GM19468 (cell line): ENCODE measurements around the gene ADGRD1.

Experiments used
- ATAC-seq: cut with Tn5 transposase; IDR thresholded peaks from one replicate; pipeline ENCODE4 v1.9.1; 2021; ENCODE audit warnings: mild to moderate bottlenecking, moderate library complexity, moderate number of reproducible peaks; ENCODE audit not compliant: unreplicated experiment; ENCODE audit errors: extremely low read depth

The ADGRD1 gene

DNA sequence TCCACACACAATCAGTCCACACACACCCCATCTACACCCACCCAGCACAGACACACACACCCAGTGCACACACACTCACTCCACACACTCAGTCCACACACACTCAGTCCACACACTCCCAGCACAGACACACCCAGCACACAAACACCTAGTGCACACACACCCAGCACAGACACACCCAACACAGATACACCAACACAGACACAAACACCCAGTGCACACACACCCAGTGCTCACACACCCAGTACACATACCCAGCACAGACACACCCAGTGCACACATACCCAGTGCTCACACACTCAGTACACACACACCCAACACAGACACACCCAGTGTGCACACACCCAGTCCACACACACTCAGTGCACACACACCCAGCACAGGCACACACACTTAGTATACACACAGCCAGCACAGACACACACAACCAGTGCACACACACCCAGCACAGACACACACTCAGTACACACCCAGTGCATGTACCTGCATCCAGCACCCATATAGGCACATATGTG is 63.8 kb downstream of the ADGRD1 start:
- no peak for ATAC-seq

DNA sequence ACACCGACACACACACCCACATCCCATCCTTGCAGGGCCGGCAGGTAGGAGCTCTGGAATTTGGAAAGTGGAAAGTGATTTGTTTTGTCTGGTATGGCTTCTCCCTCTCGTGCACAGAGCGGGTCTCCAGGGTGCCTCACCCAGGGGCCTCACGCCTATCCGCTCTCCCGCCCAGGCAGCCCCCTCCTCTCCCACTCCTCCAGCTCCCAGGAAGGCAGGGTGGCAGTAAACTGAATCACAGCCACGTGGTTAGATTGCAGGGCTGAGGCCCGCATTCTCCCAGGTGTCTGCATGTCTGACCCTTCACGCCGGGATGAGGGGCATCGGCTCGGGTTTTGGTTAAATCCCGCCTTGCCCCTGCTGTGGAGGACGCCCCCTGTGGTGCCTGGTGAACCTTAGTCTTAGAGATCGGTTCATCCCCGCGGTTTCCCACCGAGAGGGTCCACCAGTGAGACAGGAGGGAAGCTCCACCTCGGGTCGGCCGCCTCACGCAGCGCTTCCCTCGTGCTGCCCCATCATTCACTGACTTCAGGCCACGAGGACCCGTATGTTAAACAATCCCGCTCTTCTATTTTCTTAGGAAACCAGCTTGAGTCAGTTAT is 64.4 kb downstream of the ADGRD1 start:
- no peak for ATAC-seq

DNA sequence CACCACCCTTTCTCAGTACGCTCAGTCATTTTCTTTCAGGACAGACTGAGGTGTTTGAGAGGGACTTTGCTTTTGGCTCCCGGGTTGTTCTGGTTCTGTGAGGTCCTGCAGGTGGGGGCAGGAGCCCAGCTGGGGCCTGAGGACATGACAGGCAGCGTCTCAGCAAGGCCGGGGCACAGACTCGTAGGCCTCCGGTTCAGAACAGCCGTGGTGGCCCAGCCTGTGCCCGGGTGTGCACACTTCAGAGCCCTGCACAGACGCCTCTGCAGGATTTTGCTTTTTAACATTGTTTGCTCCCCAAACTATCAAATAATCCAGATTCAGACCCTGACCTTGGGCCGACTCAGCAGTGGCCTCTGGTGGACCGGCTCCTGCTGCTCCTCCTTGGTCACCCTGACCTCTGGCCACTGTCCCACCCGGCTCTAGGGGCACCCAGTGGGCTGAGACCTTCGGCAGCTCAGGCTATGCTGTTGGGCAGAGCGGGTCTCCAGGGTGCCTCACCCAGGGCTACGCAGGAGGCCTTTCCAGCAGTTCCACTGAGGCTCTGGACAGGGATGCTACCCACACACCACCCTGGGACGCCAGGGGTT is 65.2 kb downstream of the ADGRD1 start:
- no peak for ATAC-seq

DNA sequence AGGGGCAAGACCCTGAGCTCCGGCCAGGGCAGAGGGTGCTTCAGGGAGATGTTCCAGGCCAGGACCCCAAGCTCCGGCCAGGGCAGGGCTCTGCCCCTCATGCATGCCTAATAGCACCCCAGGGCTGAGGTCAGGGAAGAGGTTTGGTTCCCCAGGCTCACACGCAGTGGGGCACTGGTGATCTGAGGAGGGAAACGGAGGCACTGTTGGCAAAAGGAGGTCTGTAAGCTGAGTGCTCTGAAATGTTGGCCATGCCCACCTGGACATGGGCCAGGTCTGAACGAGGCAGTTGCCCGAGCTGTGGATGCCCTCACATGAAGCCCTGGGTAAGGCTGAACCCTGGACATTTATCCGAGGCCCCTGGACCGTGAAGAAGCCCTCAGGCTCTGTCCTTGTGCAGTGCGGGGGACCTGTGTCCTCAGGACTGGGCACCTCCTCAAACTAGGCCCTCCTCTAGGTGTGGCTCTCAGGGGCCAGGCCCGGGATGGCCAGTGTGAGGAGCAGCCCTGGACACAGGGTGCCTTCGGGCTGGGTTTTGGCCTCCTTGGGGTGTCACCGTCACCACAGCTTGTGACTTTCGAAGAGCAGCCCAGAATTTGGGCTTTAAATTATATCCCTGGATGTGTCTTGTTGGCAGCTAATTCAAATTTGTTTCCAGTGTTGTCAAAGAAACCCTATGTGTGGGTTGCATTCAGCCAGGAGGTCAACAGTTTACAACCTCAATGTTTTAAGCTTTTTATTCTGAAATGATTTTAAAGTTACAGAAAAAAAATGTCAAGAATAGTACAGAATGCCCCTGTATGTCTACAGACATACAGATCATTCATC is 66.8 kb downstream of the ADGRD1 start:
- no peak for ATAC-seq

DNA sequence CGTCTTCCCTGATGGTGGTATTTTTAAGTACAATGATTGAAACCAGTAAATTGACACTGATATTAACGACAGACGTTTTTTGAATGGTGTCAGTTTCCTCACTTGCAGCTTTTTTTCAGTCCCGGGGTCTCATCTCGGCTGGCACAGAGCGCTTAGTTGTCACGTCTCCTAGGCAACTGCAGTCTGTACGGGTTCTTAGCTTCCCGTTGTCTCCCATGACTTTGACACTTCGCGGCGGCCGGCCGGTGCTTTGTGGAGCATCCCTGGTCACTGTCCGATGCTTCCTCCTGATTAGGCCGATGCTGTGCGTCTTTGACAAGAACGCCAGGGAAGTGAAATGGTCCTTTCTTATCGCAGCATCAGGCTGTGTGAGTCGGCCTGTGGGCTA is 67.4 kb downstream of the ADGRD1 start:
- ATAC-seq = no peak

DNA sequence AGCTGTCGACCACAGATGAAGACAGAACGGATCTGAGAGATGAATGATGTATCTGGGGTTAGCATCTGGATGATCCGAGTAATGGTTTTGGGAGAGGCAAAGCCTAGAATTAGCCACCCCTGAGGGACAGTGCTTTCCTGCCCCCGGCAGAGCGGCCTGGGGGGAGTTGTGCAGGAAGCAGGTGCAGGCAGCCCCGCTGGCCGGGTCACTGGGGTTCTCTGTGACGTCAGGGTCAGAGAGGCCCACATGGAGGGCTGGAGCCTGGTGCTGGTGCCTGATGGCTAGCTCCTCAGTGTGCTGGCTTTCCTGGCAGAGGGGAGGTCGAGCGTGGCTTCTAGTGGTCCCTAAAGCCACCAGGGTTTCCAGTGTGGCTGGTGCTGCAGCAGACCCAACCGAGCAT is 70.3 kb downstream of the ADGRD1 start:
- no peak for ATAC-seq

DNA sequence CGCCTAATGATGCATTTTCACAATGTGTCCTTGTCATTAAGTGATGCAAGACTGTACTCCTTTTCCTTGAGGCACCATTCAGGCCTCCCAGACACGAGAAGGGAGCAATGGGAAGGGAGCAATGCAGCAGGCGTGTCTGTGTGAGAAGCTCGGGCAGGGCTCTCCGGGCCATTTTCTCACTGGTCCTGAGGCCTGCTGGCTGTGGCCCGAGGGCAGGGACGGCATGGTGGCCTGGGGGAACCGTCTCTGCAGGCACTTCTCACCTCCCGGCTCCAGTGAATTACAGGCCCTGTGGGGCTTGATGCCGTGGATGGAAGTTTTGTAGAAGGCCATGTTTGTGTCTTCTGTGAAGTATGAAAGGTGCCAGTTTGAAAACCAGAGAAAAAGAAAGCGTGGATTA is 71.0 kb downstream of the ADGRD1 start:
- no peak for ATAC-seq

DNA sequence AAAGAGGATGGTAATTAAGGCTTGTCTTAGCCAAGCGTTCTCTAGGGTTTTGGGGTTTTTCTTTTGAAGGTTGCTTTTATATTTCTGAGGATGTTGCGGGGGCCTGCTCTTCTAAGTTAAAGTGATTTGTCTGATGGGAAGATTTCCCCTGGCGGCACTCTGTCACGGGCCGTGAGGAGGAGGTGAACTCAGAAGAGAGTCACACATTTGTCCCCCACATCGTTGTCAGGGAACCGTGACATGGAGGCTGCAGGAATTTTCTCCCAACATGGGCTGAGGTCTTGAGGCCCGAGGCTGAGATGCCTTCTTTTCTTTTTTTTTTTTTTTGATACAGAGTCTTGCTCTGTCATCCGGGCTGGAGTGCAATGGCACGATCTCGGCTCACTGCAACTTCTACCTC is 71.5 kb downstream of the ADGRD1 start:
- ATAC-seq = no peak

DNA sequence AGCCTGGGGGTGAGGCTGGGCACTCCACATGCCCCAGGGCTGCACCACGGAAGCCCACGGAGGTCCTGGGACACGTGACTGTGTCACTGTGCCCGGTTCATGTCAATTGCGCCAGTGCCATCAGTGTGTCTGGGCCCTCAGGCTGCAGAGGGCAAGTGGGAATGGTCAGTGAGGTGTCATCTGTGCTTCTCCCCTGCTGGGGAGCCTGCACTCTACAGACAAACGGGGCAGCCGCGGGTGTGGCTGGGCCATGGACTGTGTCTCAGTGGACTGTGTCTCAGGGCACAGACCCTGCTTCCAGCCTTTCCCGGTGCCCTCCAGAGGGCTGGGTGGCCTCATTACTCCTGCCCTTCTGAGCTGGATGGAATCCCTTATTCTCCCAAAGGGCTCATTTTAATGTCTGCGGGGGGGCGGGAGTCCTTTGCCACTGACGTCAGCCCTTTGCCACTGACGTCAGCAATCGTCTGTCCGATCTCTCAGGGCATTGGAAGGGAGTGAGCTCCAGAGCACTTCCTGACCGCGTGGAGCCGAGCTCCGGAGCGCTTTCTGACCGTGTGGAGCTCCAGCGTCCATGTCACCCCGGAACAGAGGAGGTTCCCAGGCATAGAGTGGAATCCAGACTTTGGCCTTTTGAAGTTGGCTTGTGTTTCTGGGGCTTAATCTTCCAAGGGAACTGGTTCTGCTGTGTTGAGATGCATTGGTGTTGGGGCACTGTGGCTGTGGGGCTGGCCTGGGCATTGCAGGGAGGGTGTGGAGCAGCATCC is 72.4 kb downstream of the ADGRD1 start:
- no peak for ATAC-seq

DNA sequence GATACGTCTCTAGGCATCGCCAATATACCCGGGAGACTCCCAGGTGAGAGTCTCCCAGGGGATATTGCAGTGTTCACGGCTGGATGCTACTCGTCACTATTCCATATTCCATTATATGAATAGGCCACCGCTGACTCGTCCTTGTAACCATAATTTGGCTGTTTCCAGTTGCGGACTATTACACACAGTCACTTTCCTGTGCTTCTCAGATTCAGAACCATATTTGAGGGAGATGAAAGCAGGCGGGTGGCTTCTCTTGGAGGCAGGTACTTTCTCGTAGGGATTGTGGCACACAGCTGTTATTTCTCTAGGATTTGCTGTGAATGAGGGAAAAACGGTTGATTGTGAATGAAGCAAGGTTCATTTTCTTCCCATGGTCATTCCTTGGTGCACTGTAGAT is 73.0 kb downstream of the ADGRD1 start:
- ATAC-seq = no peak

DNA sequence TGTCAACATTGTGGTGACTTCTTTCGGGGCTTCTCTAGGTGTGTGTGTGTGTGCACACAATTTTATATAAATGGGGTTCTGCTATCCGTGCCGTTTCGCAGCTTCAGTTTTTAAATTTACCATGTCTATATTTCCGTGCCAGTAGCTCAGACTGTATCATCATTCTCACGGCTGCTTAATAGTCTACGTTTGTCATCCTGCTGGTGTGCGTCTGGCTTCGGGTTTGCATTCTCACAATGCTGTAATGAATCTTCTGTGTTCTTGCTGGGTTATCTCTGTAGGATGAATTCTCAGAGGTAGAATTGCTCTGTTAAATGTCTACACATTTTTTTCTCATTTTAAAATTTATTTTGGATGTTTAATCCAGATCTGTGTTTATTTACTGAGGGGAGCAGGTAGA is 73.6 kb downstream of the ADGRD1 start:
- no peak for ATAC-seq

DNA sequence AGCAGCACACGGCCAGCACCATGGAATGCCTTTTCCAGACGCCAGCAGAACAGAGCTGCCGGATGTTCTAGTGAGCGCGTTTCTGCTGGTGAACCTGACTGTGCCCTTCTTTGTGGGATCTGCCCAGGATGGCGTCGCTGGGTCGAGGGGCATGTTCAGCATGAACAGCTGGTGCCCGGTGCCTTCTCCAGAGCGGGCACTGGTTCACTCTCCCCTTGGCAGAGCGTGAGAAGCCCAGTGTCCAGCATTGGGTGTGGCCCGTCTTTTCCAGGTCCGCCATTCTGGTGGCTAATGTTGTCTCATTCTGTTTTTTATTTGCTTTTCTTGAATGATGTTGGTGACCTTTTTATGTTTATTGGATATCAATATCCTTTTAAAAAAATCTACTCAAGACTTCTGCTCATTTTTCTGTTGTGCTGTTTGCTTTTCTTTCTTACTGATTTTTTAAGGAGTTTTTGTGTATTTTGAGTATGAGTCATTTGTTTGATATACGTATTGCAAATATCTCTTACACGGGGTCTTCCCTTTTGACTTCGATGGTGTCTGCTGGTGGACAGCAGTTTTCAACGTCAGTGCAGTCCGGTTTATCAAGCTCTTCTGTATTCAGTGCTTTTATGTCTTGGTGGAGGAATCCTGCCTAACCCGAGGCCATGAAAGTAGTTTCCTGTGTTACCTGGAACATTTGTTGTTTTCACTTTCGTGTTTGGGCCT is 74.3 kb downstream of the ADGRD1 start:
- ATAC-seq = no peak

DNA sequence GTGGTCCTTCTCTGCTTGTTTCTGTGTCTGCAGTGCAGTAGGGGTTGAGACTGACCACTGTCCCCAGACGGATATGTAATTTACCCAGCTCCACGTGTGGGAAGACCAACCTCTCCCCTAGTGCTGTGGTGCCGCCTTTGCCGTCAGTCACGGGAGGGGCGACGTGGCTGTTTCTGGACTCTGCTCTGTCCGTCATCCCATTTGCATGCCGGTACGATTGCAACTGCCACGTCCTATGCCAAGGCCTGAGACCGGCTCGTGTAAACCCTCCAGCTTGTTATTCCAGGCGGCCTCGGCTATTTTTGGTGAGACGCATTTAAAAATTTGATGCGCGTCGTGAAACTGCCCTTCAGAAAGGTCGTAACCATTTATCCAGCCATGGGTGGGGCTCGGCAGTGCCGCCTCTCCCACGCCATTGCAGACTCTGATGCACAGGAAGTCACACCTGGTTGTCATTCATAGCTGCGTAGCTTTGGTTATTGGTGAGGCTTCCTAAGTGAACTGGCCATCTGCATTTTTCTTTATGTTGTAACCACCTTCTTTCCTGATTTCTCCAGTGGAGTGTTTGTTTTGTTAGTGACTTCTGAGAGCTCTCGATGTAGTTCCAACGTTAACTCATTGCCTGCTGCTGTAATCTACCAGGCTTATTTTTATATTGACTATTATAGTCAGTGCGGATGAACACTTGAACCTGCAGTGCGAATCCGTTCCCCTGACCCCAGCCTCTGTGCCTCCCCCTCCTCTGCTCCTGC is 75.1 kb downstream of the ADGRD1 start:
- no peak for ATAC-seq

DNA sequence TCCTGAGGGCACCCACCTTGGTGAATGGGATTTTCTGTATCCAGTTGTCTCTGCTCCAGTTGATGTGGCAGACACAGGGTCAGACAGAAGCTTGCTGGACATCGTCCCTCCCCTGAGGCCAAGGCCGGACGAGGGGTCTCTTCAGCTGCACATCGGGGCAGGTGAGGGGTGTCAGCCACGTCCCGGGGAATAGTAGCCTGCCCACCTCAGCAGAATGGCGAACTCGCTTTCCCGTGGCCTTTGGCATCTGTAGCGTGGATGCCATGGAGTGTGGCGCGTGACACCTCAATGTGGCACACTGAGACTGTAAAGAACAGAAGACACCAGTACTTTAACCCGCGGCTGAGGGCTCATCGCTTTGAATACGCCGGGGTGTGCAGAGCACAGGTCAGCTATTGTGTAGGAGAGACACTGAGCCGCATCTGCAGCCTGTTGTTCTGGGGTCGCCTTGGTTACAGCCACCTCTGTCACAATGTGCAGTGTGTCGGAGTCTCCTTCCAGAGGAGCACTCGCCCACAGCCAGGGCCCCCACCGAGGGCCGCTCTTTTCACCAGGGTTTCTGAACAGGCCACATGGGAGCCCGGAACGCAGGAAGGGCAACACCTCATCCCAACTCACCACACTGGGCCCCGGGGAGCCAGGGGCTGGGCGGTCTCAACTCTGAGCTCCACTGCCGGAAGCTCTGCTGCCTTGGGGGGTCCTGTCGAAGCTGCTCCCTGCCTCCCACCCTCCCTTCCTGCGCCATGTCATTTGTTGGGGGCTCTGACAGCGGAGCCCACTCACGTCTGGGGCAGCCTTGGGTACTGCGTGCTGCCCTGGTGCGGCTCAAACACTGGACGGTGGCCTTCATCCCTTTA is 77.0 kb downstream of the ADGRD1 start:
- ATAC-seq = no peak

DNA sequence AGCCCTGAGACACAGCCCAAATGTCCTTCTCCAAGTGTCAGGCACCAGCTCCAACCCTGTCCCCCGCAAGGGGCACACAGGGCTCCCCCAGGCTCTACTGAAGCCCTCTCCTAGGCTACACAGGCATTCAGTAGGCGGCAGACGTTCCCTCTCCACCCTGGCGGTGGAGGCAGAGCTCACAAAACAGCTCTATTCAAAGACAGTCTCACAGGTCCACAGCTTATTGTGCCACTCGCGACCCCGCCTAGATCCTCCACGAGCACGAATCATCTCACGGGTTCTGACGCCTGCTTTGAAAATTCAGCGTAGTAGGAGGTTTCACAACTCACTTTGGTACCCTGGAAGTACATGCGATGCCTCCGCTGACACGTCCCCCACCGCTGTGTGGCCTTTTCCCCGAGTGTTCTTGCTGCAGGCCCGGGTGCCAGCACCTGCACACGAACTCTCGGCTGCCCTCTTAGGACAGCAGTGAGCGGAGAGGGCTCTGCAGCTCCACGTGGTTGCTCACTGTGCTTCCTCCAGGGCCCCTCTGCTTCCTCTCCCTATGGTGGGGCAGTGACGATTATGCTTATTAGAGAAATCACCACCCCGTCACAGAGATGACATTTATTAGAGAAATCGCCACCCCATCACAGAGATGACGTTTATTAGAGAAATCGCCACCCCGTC is 78.5 kb downstream of the ADGRD1 start:
- ATAC-seq = no peak

DNA sequence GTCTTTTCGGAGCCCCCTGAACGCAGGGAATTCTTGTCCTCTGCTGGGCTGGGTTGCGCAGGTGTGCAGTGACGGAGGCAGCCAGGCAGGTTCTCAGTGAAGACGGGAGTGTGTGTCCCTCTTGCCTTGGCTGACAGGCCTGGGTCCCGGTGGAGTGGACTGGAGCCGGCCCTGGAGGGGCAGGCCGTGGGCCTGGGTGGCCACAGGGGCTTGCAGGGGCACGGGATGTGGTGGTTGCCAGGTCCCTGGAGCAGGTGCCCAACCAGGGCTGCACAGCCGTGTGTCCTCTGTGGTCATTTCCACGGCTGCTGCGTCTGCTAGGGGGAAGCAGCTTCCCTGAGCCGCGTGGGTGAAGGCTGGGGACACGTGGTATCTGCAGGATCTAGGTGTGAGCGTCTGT is 79.8 kb downstream of the ADGRD1 start:
- no peak for ATAC-seq

DNA sequence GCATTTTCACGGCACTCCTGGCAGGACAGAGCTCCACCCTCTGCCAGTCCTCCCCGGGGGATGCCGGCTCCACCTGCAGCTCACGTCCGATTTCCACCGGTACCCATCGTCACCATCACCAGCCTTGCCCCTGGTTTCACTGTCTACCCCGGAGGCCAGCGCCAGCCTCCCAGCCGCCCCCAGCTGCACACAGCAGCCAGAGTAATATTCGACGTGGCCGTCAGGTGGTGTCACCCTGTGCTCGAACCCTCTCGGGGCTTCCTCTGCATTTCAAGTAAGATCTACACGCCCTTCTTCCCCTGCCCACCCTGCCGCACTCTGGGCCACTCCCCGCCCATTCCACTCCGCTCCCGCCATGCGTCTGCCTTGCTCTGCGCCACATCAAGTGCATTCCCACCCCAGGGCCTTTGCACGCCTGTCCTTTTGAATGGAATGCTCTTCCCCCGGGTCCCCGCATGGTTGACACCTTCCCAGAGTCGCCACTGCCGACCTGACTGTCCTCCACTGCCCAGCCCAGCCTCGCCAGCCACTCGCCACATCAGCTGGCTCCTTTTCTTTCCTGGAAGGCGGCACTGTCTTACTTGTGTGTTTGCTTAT is 80.3 kb downstream of the ADGRD1 start:
- no peak for ATAC-seq
